HCT116 (cell line): Measurements from ENCODE around the gene IL9. TPM values are rescaled to one million over a fixed set of nuclear protein-coding genes. Genes with fewer than 3 reads are reported as not detected.

ENCODE experiments used
- ATAC-seq: fragments of 200-7000 bp; cut with Tn5 transposase; 2 replicates; pipeline ENCODE4 v1.9.1; 2020; ENCODE audit warnings: mild to moderate bottlenecking, moderate library complexity
- BruUV-seq: library from RNA; stranded (reverse); fragments of 400-500 nt; replicated peaks from 2 replicates; lab custom pipeline; 2021; lab: Mats Ljungman, UMichigan
- CTCF ChIA-PET: fragments of 300-600 bp; sonication (Branson Sonifier 250); formaldehyde crosslinking; loops from one replicate; lab custom pipeline; 2021; ENCODE audit warnings: antibody characterized with exemption; lab: Charles Lee
- POLR2A ChIA-PET: fragments of 300-600, 350-600 bp; sonication (Branson Sonifier 250); formaldehyde crosslinking; loops from one replicate; lab custom pipeline; 2021; ENCODE audit warnings: antibody characterized with exemption; lab: Charles Lee
- RAD21 ChIA-PET, 2 experiments: fragments of 300-600 bp; sonication (Branson Sonifier 250); formaldehyde crosslinking; loops; one replicate each; lab custom pipeline; 2023; ENCODE audit warnings: low total read pairs in 2 of 2; ENCODE audit not compliant: uncharacterized antibody in 2 of 2, unreplicated experiment in 2 of 2, low non-redundant PET in 1 of 2; lab: Charles Lee
- DNase-seq: peaks from one replicate; pipeline ENCODE4 v3.0.0-alpha.2; 2010; ENCODE audit warnings: low read depth, low spot score
- H2AFZ ChIP-seq: fragments of 200-600 bp; shearing (Covaris generic), sonication (generic); 2 replicates; pipeline ENCODE4 v1.6.1; 2017; ENCODE audit warnings: low read depth, mixed run types, mixed read lengths, antibody characterized with exemption, low read length; ENCODE audit not compliant: poor library complexity, severe bottlenecking
- H3K27ac ChIP-seq: 2 replicates; pipeline ENCODE4 v1.5.1; 2012; ENCODE audit warnings: low read depth, low read length
- H3K27me3 ChIP-seq: fragments of 200-600 bp; sonication (generic); 2 replicates; pipeline ENCODE4 v1.6.1; 2016; ENCODE audit warnings: mixed run types, low read length, mixed read lengths; ENCODE audit not compliant: insufficient read depth
- H3K36me3 ChIP-seq, 2 experiments: fragments of 200-500 bp in 1 of 2; fragments of 200-600 bp in 1 of 2; sonication (Bioruptor generic) in 1 of 2; sonication (generic) in 1 of 2; 2 replicates each; pipeline versions ENCODE4 v1.5.1 to v1.6.1; 2014 to 2016; ENCODE audit warnings: low read length in 2 of 2, inconsistent platforms in 1 of 2, mixed read lengths in 1 of 2, mixed run types in 1 of 2; ENCODE audit not compliant: insufficient read depth in 2 of 2, control insufficient read depth in 1 of 2
- H3K4me1 ChIP-seq, 2 experiments: fragments of 200-600 bp in 1 of 2; sonication (generic) in 1 of 2; 2 replicates each; pipeline versions ENCODE4 v1.5.1 to v1.6.1; 2012 to 2017; ENCODE audit warnings: low read length in 2 of 2, inconsistent platforms in 1 of 2, mild to moderate bottlenecking in 1 of 2, mixed read lengths in 1 of 2, mixed run types in 1 of 2, moderate library complexity in 1 of 2; ENCODE audit not compliant: insufficient read depth in 2 of 2, control insufficient read depth in 1 of 2
- H3K4me2 ChIP-seq: fragments of 200-600 bp; sonication (generic); 2 replicates; pipeline ENCODE4 v1.6.1; 2017; ENCODE audit warnings: mixed run types, low read length, mixed read lengths
- H3K4me3 ChIP-seq, 2 experiments: fragments of 200-600 bp in 1 of 2; sonication (generic) in 1 of 2; replicated peaks in 1 of 2; 2 replicates each; pipeline ENCODE4 v1.5.1; 2011 to 2016; ENCODE audit warnings: low read length in 2 of 2, control low read depth in 1 of 2, low read depth in 1 of 2, mild to moderate bottlenecking in 1 of 2, mixed read lengths in 1 of 2, mixed run types in 1 of 2
- H3K79me2 ChIP-seq: fragments of 200-600 bp; sonication (generic); 2 replicates; pipeline ENCODE4 v1.6.1; 2017; ENCODE audit warnings: mild to moderate bottlenecking, mixed run types, low read length, moderate library complexity, mixed read lengths; ENCODE audit not compliant: insufficient read depth
- H3K9ac ChIP-seq: fragments of 200-600 bp; sonication (generic); 2 replicates; pipeline ENCODE4 v1.6.1; 2016; ENCODE audit warnings: low read length, mixed read lengths
- H3K9me2 ChIP-seq: fragments of 200-600 bp; sonication (generic), shearing (Covaris generic); 2 replicates; pipeline ENCODE4 v1.6.1; 2017; ENCODE audit warnings: mixed run types, mild to moderate bottlenecking, moderate library complexity; ENCODE audit not compliant: insufficient read depth
- H3K9me3 ChIP-seq, 2 experiments: fragments of 200-500 bp in 1 of 2; fragments of 200-600 bp in 1 of 2; sonication (Bioruptor generic) in 1 of 2; sonication (generic) in 1 of 2; 2 replicates each; pipeline ENCODE4 v1.6.1; 2014 to 2017; ENCODE audit warnings: low read length in 2 of 2, mixed read lengths in 2 of 2, inconsistent platforms in 1 of 2, low read depth in 1 of 2, mild to moderate bottlenecking in 1 of 2, mixed run types in 1 of 2, moderate library complexity in 1 of 2; ENCODE audit not compliant: control insufficient read depth in 1 of 2, insufficient read depth in 1 of 2
- H4K20me1 ChIP-seq: fragments of 200-600 bp; sonication (generic), shearing (Covaris generic); 2 replicates; pipeline ENCODE4 v1.6.1; 2017; ENCODE audit warnings: mixed run types, mild to moderate bottlenecking, moderate library complexity; ENCODE audit not compliant: insufficient read depth
- CBX3 ChIP-seq: IDR thresholded peaks from 2 replicates; pipeline ENCODE4 v1.6.1; 2012; ENCODE audit warnings: low read depth
- FOSL1 ChIP-seq: IDR thresholded peaks from 2 replicates; pipeline ENCODE4 v1.6.1; 2012; ENCODE audit warnings: low read depth
- JUND ChIP-seq: IDR thresholded peaks from 2 replicates; pipeline ENCODE4 v1.6.1; 2012
- POLR2AphosphoS5 ChIP-seq: IDR thresholded peaks from 2 replicates; pipeline ENCODE4 v1.6.1; 2011; ENCODE audit warnings: mild to moderate bottlenecking, low read depth, low read length, moderate library complexity
- SIN3A ChIP-seq: IDR thresholded peaks from 2 replicates; pipeline ENCODE4 v1.6.1; 2012; ENCODE audit warnings: low read depth
- SP1 ChIP-seq: IDR thresholded peaks from 2 replicates; pipeline ENCODE4 v1.6.1; 2012; ENCODE audit warnings: low read depth
- TCF7L2 ChIP-seq: IDR thresholded peaks from 2 replicates; pipeline ENCODE4 v1.7.0; 2011; ENCODE audit warnings: borderline replicate concordance, inconsistent platforms; ENCODE audit not compliant: insufficient read depth, insufficient read length; ENCODE audit errors: extremely low read depth
- ZFX ChIP-seq: fragments of 450-650 bp; IDR thresholded peaks from 2 replicates; pipeline ENCODE4 v1.6.1; 2017
- intact Hi-C: fragments of 100-400 bp; cut with micrococcal nuclease; formaldehyde crosslinking; loops from 2 replicates; pipeline ENCODE4 v1.10.0; 2022
- total RNA-seq: library from RNA; stranded (reverse); gene quantifications from one replicate; pipeline ENCODE4 v1.2.1, GENCODE V29; 2021; ENCODE audit not compliant: unreplicated experiment

The IL9 gene
- total RNA-seq, 1 experiment from 2014 or later, result not detected

GRCh38 chr5:135846311-135846710, 49.3 kb downstream of the IL9 start:
- Histone ChIP-seq H2AFZ (no peak overlapping the region), H3K27me3 (no peaks in the 10 kb centered on the region), H3K9ac (no peak overlapping the region), H3K4me3 (no peak overlapping the region), H3K9me2 (no peaks in the 10 kb centered on the region), H3K36me3 (no peaks in the 10 kb centered on the region), H4K20me1 (no peaks in the 10 kb centered on the region), H3K4me1 (peaks cover 11 to 26% of the 10 kb centered on the region in 2 experiments; a peak in 3 of 4 replicates), H3K4me2 (no peak overlapping the region), H3K9me3 (no peaks in the 10 kb centered on the region), H3K79me2 (no peaks in the 10 kb centered on the region), H3K27ac (no peak overlapping the region)
- TF ChIP-seq TCF7L2 (no peak), POLR2AphosphoS5 (no peak), FOSL1 (no peak), SIN3A (no peak)
- no TSS peak for BruUV-seq
- ChIA-PET RAD21 (no interaction called here), POLR2A (no interaction called here), CTCF (interaction anchor here (2.1 kb wide), 1 partner anchor 16 kb away, joined by 4 read pairs; no protein-coding TSS in a partner anchor)
- DNase-seq, result no peak
- ATAC-seq, result no peak
- intact Hi-C loops, result no loop called here

- Histone ChIP-seq H3K79me2 (no peaks in the 10 kb centered on the region), H3K4me2 (peak overlapping the region; percentile 74), H4K20me1 (no peaks in the 10 kb centered on the region), H3K4me1 (peaks cover 11 to 26% of the 10 kb centered on the region in 2 experiments; a peak in 3 of 4 replicates), H3K27ac (peak overlapping the region; percentile 16; the same call in 1 of the 2 replicates), H3K9me2 (no peaks in the 10 kb centered on the region), H3K27me3 (no peaks in the 10 kb centered on the region), H3K9ac (peak overlapping the region; percentile 22; the same call in 1 of the 2 replicates), H2AFZ (peak overlapping the region; percentile 54), H3K36me3 (no peaks in the 10 kb centered on the region), H3K4me3 (peak overlapping the region in 1 of 2 experiments; percentile 29; a peak in 1 of 4 replicates), H3K9me3 (no peaks in the 10 kb centered on the region)
- DNase-seq (peak; percentile 60), ATAC-seq (peak; percentile 97)
- ChIA-PET POLR2A (no interaction called here), CTCF (interaction anchor here (1.1 kb wide), 1 partner anchor 277 kb away, joined by 3 read pairs; no protein-coding TSS in a partner anchor), RAD21 (no interaction called here)
- BruUV-seq, result no TSS peak
- intact Hi-C loops, result no loop called here
- TF ChIP-seq CBX3 (peak; percentile 80), ZFX (no peak), JUND (0 out of 2 replicates have a peak, but pooled peaks have one; percentile 14), POLR2AphosphoS5 (peak; percentile 49), FOSL1 (peak; percentile 46), SP1 (0 out of 2 replicates have a peak, but pooled peaks have one; percentile 44)
- TF ChIP-seq, all 23 proteins: peak for 5
Observed at GRCh38 chr5:135843571-135844337, 51.9 kb downstream of the IL9 start.
